Measurements from ENCODE around the gene TRIM41. TPM values are rescaled to one million over a fixed set of nuclear protein-coding genes. Genes with fewer than 3 reads are reported as not detected.
A peak's percentile ranks its signal among the peaks of the same experiment; 100 is the strongest.

Gene TRIM41
- total and polyA plus RNA-seq, 9 of the 15 experiments (the other 6 are each of a cell fraction or from before 2014, with no cell fraction given), result 1.8 to 47.6 (median 20.9) TPM

DNA sequence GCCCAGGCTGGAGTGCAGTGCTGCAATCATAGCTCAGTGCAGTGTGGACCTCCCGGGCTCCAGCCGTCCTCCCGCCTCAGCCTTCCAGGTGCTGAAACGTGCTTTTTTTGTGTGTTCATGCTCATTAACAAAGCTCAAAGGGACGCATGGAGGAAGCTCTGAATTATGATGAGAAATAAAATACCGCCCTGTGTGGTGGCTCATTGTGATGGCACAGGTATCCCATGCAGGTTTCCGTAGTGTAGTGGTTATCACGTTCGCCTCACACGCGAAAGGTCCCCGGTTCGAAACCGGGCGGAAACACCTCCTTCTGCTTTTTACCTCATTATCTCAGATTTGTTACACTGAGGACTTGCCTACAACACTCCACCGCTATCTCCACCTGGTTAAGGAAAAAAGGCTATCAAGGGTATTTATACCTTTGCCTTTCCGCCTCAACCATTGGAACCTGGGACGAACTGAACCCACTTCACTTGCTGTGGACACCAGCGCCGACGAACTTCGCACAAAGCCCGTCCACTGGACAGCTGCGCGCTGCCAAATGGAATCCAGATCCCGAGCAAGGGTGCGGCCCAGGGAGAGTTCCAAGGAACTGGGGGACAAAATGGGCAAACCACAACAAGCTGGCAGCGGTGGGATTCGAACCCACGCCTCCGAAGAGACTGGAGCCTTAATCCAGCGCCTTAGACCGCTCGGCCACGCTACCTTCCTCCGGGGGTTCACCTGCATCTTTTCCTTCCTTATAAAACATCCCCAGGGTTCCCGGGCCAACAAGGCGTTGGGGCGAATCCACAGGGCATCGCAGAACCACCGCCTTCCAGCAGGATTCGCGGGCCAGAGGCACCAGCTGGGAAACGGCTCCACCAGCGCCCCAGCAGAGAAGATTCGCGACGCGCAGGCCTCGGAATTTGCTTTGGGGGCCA lies 49.4 kb upstream of the TRIM41 start:
- in situ Hi-C loops (cut with MboI) (no loop called here), intact Hi-C loops (cut with micrococcal nuclease) (loop anchor here (2.0 to 5.0 kb wide), 2 partner anchors 15 to 44 kb away; no protein-coding TSS in a partner anchor)
- H3K4me2 ChIP-seq (ENCODE audit: insufficient read depth, low read length), result peak overlapping the region; percentile 93
- DNase-seq (ENCODE audit: extremely low read depth in 1 of 4, low spot score in 3 of 4) (peak; percentile 36 to 87 (median 44)), ATAC-seq (peak; percentile 42), FAIRE-seq (peak; percentile 11)
- no peaks in the 10 kb centered on the region for H3K9me1 ChIP-seq (ENCODE audit: control insufficient read depth, insufficient read depth, low read length)
- H3K9me3 ChIP-seq (replicated peaks; ENCODE audit: control insufficient read depth, insufficient read depth, low read depth, low read length), result no peaks in the 10 kb centered on the region
- H3K4me3 ChIP-seq, result peak overlapping the region; percentile 50
- H3K27ac ChIP-seq (ENCODE audit: extremely low read depth, low read depth, low read length), result peak overlapping the region; percentile 75
- H3K36me3 ChIP-seq (ENCODE audit: control insufficient read depth, insufficient read depth, low read length), result no peaks in the 10 kb centered on the region
- CTCF ChIA-PET (ENCODE audit: low intra/inter-chr PET ratio), result interaction anchor here (0.6 kb wide), 1 partner anchor 40 kb away, joined by 3 read pairs; no protein-coding TSS in a partner anchor
- H4K20me1 ChIP-seq (replicated peaks; ENCODE audit: control insufficient read depth, insufficient read depth, low read length), result no peaks in the 10 kb centered on the region
- H3K79me2 ChIP-seq (ENCODE audit: control insufficient read depth, insufficient read depth, low read length), result no peaks in the 10 kb centered on the region
- WGBS (ENCODE audit: insufficient coverage, low coverage, missing lambda C conversion rate), result 44% methylated on average over 50 of the region's 50 CpGs
- peaks cover 21 to 43% of the 10 kb centered on the region in 2 experiments; a peak in 4 of 5 replicates for H3K4me1 ChIP-seq (replicated peaks in 1 of 2; ENCODE audit: control insufficient read depth in 2 of 2, insufficient read depth in 2 of 2, low read length in 2 of 2)
- H3K27me3 ChIP-seq (ENCODE audit: control insufficient read depth in 2 of 2, insufficient read depth in 2 of 2, low read length in 2 of 2), result no peaks in the 10 kb centered on the region
- peak overlapping the region; percentile 79 to 87 for H3K9ac ChIP-seq (ENCODE audit: insufficient read depth in 1 of 2, low read depth in 2 of 2, low read length in 2 of 2)
- POLR2A ChIA-PET, result interaction anchor here (0.6 to 2.9 kb wide), 8 partner anchors 10 to 370 kb away, joined by 3 to 25 read pairs (median 4); no protein-coding TSS in a partner anchor
- peak overlapping the region; percentile 99 for H2AFZ ChIP-seq (ENCODE audit: low read depth, low read length)
- no TSS peak for BruUV-seq (replicated peaks)
- TF ChIP-seq HDAC8 (tag; IDR thresholded peaks at IDR 0.05), result no peak
- TF ChIP-seq, protein P1, sequence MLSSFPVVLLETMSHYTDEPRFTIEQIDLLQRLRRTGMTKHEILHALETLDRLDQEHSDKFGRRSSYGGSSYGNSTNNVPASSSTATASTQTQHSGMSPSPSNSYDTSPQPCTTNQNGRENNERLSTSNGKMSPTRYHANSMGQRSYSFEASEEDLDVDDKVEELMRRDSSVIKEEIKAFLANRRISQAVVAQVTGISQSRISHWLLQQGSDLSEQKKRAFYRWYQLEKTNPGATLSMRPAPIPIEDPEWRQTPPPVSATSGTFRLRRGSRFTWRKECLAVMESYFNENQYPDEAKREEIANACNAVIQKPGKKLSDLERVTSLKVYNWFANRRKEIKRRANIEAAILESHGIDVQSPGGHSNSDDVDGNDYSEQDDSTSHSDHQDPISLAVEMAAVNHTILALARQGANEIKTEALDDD (IDR thresholded peaks at IDR 0.05), result peak; percentile 78
- peak; percentile 54 for TF ChIP-seq NFIC (IDR thresholded peaks at IDR 0.05)
- TF ChIP-seq SMC3 (conservative IDR thresholded peaks at IDR 0.05; ENCODE audit: insufficient read depth, low read depth, low read length), result no peak
- 0 out of 2 replicates have a peak, but pooled peaks have one; percentile 13 for TF ChIP-seq ESRRA (IDR thresholded peaks at IDR 0.05; ENCODE audit: borderline replicate concordance, low read depth)
- TF ChIP-seq COPS2 (conservative IDR thresholded peaks at IDR 0.05), result no peak
- TF ChIP-seq KDM1A (IDR thresholded peaks at IDR 0.05), result peak; percentile 49 to 62; a peak in 2 of 4 replicates
- TF ChIP-seq CHAMP1 (IDR thresholded peaks at IDR 0.05), result 0 out of 2 replicates have a peak, but pooled peaks have one; percentile 55
- no peak for TF ChIP-seq ATF1 (CRISPR knock-in tag; IDR thresholded peaks at IDR 0.05)
- peak; percentile 72 for TF ChIP-seq ATF1 (tag; IDR thresholded peaks at IDR 0.05)
- TF ChIP-seq ZNF24 (IDR thresholded peaks at IDR 0.05), result 0 out of 2 replicates have a peak, but pooled peaks have one; percentile 33
- peak; percentile 94 for TF ChIP-seq EGR1 (conservative IDR thresholded peaks at IDR 0.05)
- TF ChIP-seq CREM (IDR thresholded peaks at IDR 0.05; ENCODE audit: low read depth), result peak; percentile 67; the same call in 1 of the 2 replicates
- no peak for TF ChIP-seq SMARCA4 (IDR thresholded peaks at IDR 0.05)
- peak; percentile 26; the same call in 1 of the 2 replicates for TF ChIP-seq RB1 (IDR thresholded peaks at IDR 0.05; ENCODE audit: low read depth)
- TF ChIP-seq CXXC5 (CRISPR knock-in tag; IDR thresholded peaks at IDR 0.05), result peak; percentile 85
- TF ChIP-seq TFAP4 (CRISPR knock-in tag; IDR thresholded peaks at IDR 0.05; ENCODE audit: borderline replicate concordance), result peak; percentile 53; the same call in 1 of the 2 replicates
- 0 out of 2 replicates have a peak, but pooled peaks have one; percentile 4 for TF ChIP-seq MEF2A (IDR thresholded peaks at IDR 0.05; ENCODE audit: control insufficient read depth, low read depth, low read length)

Measured in K562 (cell line).